ENCODE results near the gene SNX27. TPM values are rescaled to one million over a fixed set of nuclear protein-coding genes. Genes with fewer than 3 reads are reported as not detected.
"Not testable (repeated sequence)": the region's sequence is repeated elsewhere in the genome, so short reads cannot be mapped to it uniquely, and the experiment has no call there.

Gene SNX27
- total and polyA plus RNA-seq, 12 donors = 6.0 to 46.7 (median 24.1) TPM

- intact Hi-C loops (cut with DNase I) = no loop called here
- TF ChIP-seq CTCF (IDR thresholded peaks at IDR 0.05) (no peak), POLR2A (IDR thresholded peaks at IDR 0.05) (no peak)
- Histone ChIP-seq H3K4me1 (replicated peaks in 1 of 2) (peaks cover 9 to 21% of the 10 kb centered on the region in 2 donors), H3K9me3 (replicated peaks in 1 of 3) (no peaks in the 10 kb centered on the region), H3K4me3 (no peak overlapping the region), H3K36me3 (replicated peaks in 1 of 2) (no peaks in the 10 kb centered on the region), H3K27me3 (no peaks in the 10 kb centered on the region), H3K27ac (no peak overlapping the region)
- 88 to 94% (median 89%) methylated on average over 9 of the region's 9 CpGs for WGBS, 4 donors
- no peak for DNase-seq
Observed at GRCh38 chr1:151638812-151639211, 27.0 kb downstream of the SNX27 start.

DNA sequence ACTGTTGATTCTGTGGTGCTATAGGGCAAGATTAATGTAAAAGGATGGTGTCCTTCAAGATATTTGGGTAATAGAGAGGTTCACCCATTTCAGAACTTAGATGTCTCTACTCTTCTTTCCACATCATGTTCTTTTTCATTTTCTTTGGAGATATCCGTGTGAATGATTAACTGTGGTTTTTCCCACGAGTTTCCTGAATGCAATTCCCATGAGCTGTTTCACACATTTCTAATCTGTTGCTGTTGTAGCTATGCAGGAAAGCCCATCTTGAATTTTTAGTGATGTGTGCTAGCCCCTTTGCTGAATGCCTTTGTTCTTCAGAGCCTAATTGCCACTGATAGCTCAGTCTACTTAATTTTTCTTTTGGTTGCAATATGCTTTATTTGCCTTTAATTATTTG is 27.6 kb downstream of the SNX27 start:
- Histone ChIP-seq H3K9me3 (replicated peaks in 1 of 3) (no peaks in the 10 kb centered on the region), H3K27ac (no peak overlapping the region), H3K4me1 (replicated peaks in 1 of 2) (peaks cover 9 to 21% of the 10 kb centered on the region in 2 donors), H3K27me3 (no peaks in the 10 kb centered on the region), H3K4me3 (no peak overlapping the region), H3K36me3 (replicated peaks in 1 of 2) (no peaks in the 10 kb centered on the region)
- intact Hi-C loops (cut with DNase I) = no loop called here
- WGBS, 4 donors = 40 to 59% (median 50%) methylated on average over 2 of the region's 2 CpGs
- no peak for DNase-seq
- no peak for TF ChIP-seq CTCF (IDR thresholded peaks at IDR 0.05)
- TF ChIP-seq POLR2A (IDR thresholded peaks at IDR 0.05) = no peak

DNA sequence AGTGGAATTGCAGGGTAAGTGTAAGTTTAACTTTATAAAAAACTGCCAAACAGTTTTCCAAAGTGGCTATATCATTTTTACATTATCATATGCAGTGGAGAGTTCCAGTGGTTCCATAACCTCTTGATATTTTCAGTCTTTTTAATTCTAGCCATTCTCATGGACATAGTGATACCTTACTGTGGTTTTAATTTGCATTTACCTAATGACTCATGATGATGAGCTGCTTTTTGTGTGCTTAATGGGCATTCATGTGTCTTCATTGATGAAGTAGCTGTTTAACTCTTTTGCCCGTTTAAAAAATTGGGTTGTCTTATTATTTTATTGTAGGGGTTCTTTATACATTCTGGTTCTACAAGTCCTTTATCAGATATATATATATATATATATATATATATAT is 29.4 kb downstream of the SNX27 start:
- no peak for DNase-seq
- Histone ChIP-seq H3K36me3 (replicated peaks in 1 of 2) (no peaks in the 10 kb centered on the region), H3K27me3 (no peaks in the 10 kb centered on the region), H3K4me1 (replicated peaks in 1 of 2) (peaks cover 5 to 21% of the 10 kb centered on the region in 2 donors), H3K27ac (no peak overlapping the region), H3K9me3 (replicated peaks in 1 of 3) (no peaks in the 10 kb centered on the region), H3K4me3 (no peak overlapping the region)
- 85 to 100% (median 91%) methylated on average over 1 of the region's 1 CpG for WGBS, 4 donors
- intact Hi-C loops (cut with DNase I) = no loop called here
- TF ChIP-seq CTCF (IDR thresholded peaks at IDR 0.05) (no peak), POLR2A (IDR thresholded peaks at IDR 0.05) (no peak)

- DNase-seq; intact Hi-C loops (cut with DNase I); H3K27ac ChIP-seq; H3K4me3 ChIP-seq; H3K27me3 ChIP-seq; H3K36me3 ChIP-seq (replicated peaks in 1 of 2); H3K9me3 ChIP-seq (replicated peaks in 1 of 3): not testable (repeated sequence)
- H3K4me1 ChIP-seq (replicated peaks in 1 of 2) = peaks cover 5 to 12% of the 10 kb centered on the region in 2 donors
- WGBS, 4 donors = 86 to 97% (median 93%) methylated on average over 11 of the region's 11 CpGs
Observed at GRCh38 chr1:151643085-151643484, 31.2 kb downstream of the SNX27 start.

DNA sequence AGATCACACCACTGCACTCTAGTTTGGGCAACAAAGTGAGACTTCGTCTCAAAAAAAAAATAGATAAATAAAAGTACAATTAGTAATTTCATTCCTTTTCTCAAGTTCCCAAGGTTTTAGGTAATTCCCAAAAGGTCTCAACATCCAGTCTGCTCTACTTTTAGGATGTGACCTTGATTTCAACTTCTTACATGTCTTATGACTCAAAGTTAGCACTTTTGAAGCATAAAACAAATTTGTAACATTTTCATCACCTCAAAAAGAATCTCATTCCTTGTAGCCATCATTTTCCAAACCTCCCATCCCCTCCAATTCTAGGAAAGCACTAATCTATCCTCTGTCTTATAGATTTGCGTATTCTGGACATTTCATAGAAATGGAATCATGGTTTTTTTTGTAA is 32.2 kb downstream of the SNX27 start:
- intact Hi-C loops (cut with DNase I) = no loop called here
- no peak overlapping the region for H3K4me3 ChIP-seq
- H3K4me1 ChIP-seq (replicated peaks in 1 of 2) = peaks cover 5 to 9% of the 10 kb centered on the region in 2 donors
- DNase-seq = no peak
- H3K27ac ChIP-seq = no peak overlapping the region
- WGBS, 4 donors = 53 to 63% (median 59%) methylated on average over 2 of the region's 2 CpGs
- TF ChIP-seq CTCF (IDR thresholded peaks at IDR 0.05) = no peak
- no peak for TF ChIP-seq POLR2A (IDR thresholded peaks at IDR 0.05)
- H3K36me3 ChIP-seq (replicated peaks in 1 of 2) = no peaks in the 10 kb centered on the region
- no peaks in the 10 kb centered on the region for H3K27me3 ChIP-seq
- H3K9me3 ChIP-seq (replicated peaks in 1 of 3) = no peaks in the 10 kb centered on the region
